ENCODE results near the gene PPM1L. TPM values are rescaled to one million over a fixed set of nuclear protein-coding genes. Genes with fewer than 3 reads are reported as not detected.

Gene PPM1L
- total RNA-seq, 1 donor from 2014 or later, result 11.3 TPM

DNA sequence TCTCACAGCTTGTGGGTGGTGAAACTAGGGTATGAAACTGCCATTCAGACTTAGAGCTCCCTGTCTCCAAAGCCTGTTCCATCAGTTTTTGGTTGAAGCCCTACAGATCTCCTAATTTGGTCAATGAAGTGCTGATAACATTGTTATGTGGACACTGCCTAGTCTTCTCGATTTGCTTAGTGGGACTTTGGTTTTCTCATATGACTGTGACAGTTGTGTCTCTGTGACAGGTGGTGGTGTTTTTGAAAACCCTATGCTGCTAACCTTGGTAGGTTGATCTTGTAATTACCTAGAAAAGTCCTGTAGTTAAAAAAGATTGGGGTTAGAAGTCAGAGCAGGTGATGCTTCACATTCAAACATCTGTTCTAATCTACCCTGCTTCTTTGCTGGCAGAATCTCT lies 9.2 kb downstream of the PPM1L start:
- no peak for ATAC-seq

DNA sequence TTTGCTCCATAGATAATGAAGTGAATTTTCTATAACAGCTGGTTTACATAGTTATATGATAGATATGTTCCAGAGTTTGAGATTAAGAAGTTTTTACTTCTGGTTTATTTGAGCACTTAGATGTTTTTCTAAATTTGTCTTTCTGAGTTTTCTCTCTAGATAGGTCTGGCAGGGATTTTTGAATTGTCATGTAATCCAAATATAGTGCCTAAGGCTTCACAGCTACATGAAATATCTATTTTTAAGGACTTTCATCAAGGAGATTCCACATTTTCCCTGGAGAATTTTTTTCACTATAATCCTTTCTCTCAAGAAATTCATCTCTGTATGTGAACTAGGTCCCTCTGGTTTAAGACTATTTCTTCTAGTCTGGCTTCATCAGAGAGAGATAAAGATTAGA lies 12.0 kb downstream of the PPM1L start:
- ATAC-seq, result no peak

DNA sequence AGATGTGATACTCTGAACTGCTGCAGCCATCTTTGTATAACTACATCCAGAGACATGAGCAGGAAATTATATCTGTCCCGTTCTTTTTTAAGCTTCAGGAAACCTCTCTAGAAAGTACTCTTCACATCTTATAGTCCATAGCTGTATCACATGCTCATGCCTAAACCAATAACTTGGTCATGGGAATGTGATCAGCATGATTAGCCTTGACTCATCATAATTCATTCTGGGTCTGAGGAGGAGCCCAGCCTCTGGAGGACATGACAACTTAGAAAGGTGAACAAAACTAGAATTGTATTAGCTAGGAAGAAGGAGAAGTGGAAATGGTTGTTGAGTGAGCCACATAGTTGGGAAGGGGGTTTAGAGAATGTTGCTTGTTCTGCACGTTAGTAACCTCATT lies 12.9 kb downstream of the PPM1L start:
- ATAC-seq, result no peak

DNA sequence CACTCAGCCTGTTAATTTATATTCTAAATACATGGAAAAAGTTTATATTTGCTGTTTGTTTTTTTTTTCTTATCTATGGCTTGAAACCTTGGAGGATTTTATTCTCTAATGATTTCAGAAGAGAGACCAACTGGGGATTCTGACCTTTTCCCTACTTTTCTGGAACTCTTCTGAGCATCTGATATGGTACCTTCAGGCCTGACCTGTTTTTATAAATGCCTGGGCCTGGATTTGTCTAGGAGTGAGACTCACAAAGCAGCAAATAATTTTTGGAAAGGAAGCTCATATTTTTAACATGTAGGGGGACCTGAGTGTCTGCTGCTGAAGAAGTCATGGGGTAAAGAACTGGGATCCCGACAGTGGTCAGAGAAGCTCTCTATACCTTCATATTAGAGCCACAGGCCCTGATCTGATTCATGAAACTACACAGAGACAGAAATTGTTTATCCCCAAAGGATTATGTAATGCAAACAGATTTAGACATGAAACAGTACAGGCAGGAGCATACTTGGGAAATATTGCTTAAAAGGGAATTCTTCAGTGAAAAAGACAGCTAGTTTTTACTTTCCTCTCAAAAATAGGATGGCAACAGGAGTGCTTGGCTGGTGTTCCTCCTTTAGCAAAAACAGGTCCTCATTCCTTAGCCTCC lies 15.9 kb downstream of the PPM1L start:
- ATAC-seq, result no peak

DNA sequence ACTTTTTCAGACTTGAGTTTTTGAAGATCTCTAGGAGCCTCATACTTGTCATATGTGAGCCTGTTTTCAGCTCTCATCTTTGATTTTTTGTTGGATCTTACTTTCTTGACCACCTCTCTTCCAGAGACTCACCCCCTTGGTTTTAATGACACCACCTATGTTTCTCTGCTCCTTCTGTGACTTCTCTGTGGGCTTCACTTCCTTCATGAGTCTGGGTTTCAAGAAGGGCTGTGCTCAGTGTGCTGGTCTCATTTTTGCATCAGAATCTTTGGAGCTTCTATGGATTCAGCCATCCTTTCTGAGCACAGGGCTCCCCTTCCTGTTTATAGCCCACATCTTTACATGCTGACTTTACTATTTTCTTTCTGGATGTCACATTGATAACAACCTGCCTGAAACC lies 17.7 kb downstream of the PPM1L start:
- no peak for ATAC-seq

DNA sequence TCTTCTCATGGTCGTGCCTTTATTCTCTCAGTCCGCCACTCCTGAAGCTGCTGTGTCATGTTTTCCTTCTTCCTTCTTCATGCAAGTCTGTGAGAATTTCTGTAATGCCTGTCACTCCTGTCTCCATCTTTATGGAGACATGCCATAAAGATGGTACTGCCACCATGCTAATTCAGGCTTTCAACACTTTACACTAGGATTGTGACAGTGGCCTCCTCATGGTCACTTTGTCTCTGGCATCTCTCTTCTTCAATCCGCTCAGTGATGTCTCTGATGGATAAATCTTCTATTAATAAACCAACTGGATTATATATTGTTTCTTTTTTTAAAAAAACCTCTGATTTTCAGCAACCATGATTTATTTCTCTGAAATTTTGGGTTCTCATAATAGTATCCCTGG lies 18.1 kb downstream of the PPM1L start:
- ATAC-seq, result no peak

DNA sequence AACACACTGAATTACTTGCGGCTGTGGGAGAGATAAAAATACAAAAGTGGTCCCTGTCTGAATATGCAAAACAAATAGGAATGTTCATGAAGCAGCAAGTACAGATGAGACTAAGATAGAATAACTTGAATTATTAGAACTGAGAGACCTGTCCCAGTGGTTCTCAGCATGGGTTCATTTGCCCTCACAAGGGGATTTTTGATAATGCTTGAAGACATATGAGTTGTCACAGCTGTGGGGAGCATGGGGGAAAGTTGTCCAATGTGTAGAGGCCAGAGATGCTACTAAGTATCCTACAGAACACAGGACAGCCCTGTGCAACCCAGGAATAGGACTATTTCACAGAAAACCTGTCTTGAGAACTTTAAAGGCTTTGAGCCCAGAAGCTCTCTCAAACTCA lies 22.4 kb downstream of the PPM1L start:
- ATAC-seq, result no peak

DNA sequence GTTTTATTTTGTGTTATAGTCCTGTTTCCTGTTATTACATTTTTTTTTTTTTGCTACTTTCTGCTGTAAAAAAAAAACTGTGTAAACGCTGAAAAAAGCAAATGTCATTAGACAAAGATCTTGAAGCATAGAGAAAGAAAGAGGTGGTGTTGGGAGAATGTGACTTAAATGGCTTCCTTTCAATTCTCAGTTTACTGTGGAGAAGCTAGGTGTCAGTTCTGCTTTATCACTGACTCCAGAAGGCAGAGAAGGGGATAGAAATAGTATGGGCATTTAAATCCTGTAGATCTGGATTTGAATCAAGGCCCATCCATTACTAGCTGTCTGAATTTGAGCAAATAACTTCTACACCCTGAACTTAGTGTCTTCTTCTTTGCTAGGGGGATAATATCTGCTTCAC lies 23.0 kb downstream of the PPM1L start:
- ATAC-seq, result no peak

DNA sequence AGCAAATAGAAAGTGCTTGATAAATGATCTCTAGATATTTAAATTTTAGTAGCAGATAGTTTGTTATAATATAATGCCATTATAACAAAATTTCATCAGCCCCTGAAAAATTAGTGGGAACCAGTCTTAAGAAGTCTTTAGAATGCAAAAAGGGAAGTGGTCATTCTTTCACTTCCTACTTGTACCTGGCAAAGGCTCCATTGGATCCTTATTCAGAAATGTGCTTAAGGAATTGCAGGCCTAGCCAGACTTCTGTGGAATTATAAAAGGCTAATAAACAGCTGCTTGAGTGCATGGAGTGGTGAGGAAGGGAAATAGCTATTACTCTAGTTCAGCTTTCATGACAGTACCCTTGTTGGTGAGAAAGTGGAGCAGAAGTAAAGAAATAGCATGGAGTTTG lies 24.2 kb downstream of the PPM1L start:
- no peak for ATAC-seq

DNA sequence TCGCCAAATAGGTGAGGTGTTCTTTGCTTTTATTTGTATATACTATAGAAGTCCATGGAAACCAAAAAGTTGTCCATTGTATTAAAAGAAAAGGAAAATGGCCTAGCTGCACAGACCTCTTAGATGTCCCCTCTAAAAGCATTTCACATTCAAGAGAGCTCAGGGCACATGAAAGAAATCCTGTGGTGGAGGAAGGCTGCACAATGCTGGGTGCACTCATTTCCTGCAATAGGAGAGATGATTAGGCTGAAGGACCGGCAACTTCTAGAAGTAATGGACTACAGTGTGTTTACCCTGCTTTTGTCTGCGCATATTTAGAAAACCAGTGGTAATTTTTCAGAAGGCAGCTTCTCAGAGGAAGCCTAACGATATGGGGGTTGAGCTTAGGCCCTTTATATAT lies 25.4 kb downstream of the PPM1L start:
- no peak for ATAC-seq

DNA sequence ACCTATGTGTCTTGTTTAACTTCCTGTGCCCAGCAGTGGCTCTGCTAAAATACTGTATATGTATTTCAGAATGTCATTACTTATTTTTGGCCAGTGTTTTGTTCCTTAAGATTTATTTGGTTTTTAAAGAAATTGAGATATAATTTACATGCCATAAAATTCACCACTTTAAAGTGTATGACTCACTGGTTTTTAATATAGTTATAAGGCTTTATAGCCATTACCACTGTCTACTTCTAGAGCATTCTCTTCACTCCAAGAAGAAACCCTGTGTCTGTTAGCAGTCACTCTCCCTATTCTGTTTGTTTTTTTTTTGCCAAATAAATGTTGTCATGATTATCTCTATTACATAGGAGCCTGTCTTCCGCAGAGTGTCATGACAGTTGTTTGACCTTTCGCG lies 25.8 kb downstream of the PPM1L start:
- ATAC-seq, result no peak

DNA sequence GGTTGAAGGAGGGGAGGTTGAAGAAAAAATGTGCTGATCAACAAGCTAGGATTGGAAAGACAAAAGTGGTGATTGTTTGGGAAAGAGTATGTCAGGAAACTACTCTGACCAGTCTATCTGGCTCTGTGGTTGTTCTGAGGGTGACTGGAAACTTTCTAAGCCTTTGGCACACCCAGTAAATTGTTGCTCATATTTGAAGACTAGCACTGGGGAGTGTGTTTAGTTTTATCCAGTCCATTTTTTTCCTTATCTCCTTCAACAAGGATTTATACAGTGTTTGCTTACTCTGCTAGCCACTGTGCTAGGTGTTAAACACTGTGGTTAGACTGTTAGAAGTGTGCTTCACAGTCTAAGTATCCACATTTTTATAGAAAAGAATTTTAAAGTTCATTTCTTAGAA lies 28.8 kb downstream of the PPM1L start:
- ATAC-seq, result peak; percentile 100

DNA sequence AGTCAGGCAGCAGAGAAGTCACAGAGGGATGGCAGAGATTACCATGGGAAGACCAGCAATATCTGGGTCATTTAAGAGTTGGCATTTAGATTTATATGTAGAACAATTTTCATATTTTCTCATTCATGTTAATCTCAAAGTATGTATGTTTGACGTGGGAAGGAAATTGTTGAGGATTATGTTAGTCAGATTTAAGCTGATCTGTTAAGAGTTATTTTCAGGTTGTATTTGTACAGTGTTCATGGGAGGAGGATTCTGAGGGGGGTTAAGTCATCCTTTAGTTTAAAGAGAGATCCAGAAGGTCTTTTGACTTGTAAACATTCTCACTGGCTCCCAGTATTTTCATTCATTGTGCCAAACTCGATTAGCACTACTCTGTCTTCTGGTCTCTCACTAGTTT lies 34.7 kb downstream of the PPM1L start:
- no peak for ATAC-seq

DNA sequence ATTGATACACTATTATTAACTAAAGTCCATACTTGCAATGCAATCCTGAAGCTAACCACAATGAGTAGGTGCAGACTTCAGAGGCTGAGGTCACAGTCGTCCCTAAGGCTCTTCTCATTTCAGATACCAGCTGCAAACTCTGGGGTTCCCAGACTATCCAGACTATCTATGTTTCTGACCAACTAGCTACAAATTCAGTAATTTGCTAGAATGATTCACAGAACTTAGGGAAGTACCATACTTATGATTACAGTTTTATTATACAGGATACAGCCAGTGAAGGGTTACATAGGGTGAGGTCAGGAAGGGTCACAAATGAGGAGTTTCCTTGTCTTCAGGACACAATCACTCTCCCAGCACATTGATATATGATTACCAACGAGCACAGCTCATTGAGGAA lies 36.5 kb downstream of the PPM1L start:
- peak; percentile 45 for ATAC-seq

DNA sequence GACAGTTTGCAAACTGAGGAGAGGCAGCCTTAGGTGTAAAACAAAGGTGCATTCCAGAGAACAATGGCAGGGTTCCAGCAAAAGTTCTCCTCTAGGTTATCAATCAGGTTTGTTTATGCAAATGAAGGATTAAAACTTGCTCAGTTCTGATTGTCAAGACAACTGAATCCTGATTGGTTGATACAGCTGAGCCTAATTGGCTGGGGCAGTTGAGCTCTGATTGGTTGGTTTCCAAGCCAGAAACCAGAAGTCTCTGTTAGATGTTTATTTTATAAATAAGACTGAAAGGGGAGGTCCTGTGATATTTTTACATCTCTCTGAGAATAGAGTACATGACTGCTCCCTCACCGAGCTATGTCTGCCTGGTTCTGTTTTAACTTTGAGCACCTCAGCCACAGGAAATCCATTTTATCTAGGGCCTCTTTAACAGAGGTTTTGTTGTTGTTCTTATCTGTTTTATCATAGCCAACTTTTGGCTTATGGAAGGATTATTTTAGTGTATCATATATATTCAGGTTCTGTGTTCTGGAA lies 37.8 kb downstream of the PPM1L start:
- no peak for ATAC-seq

DNA sequence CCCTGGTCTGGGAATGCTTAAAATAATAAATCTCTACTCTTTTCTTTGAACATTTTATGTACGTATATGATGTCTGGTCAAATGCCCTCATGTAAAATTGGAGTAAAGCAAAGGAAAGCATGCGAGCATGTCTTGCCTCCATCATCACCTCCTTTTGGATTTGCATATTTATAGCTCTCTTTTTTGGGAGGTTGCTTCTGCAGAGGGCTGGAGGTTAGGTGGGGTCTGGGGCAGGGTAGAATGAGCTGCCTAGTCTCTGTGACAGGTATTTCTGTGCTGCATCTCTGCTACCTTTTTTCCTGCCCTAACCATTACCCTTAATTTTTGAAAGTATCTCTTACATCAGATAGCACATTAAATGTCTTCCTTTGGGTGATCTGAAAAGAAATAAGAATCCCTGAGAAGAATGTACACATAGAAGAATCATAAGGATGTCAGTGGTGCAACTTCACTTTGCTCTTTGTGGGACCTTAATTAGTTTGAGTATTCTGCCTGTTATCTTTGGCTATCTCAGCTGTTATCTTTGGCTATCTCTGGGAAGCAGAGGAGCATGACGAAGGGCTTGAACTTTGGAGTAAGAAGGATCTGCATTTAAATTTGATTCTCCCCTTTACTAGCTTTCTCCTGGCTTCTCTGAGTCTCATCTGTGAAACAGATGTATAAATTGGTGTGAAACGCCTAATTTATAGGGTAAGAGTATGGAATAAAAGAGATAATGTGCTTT lies 40.2 kb downstream of the PPM1L start:
- ATAC-seq, result no peak

DNA sequence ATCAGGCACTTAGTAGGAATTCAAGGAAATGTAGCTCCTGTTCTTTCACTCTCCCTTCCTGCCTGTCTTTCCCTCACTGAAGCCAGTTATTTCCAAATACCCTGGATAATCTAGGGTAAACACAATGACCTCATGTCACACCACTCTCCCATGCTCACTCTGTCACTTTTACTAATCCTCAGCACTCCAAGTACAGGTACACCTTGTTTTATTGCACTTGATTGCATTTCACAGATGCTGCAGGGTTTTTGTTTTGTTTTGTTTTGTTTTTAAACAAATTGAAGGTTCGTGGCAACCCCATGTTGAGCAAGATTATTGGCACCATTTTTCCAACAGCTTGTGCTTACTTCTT lies 40.8 kb downstream of the PPM1L start:
- peak; percentile 96 for ATAC-seq

DNA sequence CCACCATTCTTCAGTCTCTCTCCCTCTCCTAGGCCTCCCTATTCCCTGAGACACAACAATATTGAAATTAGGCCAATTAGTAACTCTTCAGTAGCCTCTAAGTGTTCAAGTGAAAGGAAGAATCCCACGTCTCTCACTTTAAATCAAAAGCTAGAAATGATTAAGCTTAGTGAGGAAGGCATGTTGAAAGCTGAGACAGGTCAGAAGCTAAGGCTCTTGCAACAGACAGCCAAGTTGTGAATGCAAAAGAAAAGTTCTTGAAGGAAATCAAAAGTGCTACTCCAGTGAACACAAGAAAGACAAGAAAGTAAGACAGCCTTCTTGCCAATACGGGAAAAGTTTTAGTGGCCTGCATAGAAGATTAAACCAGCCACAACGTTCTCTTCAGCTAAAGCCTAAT lies 41.3 kb downstream of the PPM1L start:
- no peak for ATAC-seq

DNA sequence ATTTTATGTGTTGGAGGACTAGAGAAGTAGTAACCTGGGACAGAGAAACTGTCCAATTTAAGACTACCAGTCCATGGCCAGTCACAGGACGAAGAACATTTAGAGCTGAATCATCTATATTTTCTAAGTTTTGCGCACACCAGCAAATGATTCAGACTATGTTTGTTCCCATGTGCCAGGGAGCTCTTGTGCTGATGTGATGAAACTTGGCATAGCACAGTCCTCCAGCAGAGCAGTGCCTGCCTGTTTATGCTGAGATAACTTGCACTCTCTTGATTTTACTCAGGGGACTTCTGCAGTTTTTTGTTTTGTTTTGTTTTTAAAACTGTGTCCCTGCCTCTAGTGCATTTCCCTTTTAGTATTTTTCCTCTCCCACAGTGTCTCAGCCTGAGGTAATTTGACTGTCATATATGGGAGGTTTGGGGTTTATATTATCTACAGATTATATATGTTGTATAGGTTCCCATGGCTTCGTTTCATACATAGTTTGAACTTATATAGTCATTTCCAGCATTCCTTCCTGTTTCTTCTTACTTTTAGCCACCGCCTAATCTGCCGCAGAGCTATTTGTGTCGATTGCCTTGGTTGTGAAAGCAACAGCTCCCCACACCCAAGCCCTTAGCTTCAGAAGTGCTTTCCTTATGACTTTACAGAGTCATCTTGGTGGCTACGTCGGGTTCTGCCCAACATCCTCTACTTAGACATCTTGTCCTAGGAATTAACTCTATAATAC lies 45.5 kb downstream of the PPM1L start:
- ATAC-seq, result peak; percentile 74

DNA sequence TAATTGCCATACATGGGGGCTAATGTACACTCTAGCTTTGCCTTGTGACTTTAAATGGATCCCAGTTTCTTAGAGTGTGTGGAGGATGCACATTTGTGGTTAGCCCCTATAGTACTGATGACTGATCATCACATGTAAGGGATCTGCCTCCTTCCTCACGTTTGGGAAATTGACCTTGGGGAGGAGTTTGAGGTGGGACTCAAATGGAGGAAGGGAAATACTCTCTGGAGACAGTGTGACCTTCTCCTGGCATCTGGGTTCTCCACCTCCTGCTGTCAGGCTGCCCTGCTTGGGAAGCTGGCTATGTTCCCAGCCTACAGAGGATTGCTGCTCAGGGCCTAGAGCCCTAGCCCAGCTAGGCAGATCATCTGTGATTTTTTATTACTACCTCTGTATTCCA lies 48.7 kb downstream of the PPM1L start:
- no peak for ATAC-seq

DNA sequence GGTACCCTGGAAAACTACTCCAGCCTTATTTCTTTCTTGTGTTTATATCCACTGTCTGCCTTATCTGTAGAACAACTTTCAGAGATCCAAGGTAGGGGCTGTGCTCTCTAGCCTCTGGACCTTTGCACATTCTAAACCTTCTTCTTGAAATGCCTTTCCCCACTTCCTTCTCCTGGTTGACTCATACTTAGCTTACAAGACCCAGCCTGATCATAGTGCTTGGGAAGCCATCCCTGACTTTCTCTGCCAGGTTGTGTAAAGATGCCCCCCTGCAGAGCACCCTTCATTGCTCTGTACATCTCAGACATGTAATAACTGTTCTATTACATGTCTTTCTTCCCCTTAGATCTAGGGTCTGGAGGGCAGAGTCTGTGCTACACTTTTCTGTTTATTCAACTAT lies 50.1 kb downstream of the PPM1L start:
- ATAC-seq, result no peak

DNA sequence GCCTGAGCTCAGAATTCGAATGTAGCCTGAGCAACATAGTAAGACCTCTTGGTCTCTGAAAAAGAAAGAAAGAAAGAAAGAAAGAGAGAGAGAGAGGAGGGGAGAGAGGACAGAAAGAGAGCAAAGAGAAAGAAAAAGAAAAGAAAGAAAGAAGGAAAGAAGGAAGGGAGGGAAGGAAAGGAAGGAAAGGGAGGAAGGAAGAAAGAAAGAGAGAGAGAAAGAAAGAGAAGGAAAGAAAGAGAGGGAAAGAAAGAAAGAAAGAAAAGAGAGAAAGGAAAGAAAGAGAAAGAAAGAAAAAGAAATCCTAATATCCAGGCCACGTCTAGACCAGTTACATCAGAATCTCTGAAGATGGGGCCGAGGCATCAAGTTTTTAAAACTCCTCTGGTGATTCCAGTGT lies 50.7 kb downstream of the PPM1L start:
- ATAC-seq, result no peak

DNA sequence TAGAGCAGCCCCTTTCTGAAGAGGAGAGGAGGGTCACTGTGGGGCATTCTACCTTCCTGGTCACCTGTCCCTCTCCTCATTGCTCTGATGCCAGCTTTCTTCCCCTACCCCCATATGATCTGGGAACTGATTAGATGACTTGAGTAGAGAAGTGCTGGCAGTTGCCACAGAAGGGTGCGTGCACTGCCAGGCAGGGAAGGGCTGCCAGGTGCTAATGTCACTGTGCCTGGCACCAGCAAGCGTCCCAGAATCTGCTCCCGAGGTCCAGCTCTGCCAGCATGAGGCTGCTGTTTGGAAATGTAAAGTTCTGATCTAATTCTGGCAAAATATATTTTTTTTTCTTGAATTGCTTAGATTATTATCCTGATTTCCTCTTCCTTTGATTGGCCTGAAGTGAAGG lies 52.8 kb downstream of the PPM1L start:
- ATAC-seq, result no peak

DNA sequence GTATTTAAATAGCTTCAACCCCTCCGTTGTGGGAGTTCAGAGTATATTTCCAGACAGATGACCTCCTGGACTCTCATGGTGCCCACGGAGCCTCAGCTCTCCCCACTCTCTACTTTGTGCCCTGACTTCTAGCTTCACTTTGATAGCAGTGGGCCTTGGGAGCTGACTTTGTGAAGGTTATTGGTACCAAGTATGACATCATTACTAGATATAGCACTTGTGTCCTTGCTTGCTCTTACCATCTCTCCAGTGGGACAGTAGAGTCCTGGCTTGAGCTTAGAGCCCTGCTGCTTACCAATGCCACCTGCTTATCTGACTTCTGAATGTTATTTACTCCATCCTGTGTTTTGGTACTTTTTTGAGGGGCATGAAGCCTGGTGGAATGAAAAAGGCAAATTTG lies 53.4 kb downstream of the PPM1L start:
- no peak for ATAC-seq
